ENCODE measurements around the gene NXPH1.
"Not testable (repeated sequence)": the region's sequence is repeated elsewhere in the genome, so short reads cannot be mapped to it uniquely, and the experiment has no call there.

The NXPH1 gene

DNA sequence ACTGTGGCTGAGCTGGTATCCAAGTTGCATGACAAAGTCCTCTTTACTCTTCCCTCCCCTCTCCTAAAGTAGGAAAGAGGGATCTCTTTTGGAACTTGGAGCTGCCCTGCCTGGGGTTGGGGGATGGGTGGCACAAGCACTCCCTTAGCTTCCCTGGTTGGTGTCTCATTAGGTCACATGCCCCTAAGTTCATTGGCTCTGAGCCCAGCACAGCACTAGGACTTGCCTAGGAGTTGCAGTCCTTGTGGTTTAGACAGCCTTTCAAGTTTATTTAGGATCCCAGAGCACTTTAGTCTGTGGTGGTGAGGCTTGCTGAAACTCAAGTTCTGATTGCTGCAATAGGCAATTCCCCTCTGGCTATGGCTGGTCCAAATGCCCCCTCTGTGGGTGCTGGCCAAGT is 281.4 kb downstream of the NXPH1 start:
- DNase-seq (ENCODE audit: low read depth in 2 of 2): no peak

DNA sequence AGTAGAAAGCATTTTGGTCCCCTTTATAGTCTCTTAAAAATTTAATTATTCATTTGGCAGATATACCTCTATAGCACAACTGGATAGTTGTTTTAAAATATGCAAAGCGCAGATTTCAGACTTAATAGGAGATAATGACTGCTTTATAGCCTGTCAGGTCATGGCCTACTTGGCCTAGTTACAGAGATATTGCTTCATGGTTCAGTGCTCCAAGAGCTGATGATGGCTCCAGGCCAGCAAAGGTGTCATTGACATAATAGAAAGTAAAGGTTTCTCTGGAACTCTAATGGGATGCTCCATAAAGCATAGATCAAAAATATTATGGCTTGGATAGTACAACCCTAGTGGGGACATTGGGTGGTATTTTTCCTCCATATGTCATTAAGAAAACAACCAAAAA is 285.7 kb downstream of the NXPH1 start:
- DNase-seq (ENCODE audit: low read depth in 2 of 2): no peak

DNA sequence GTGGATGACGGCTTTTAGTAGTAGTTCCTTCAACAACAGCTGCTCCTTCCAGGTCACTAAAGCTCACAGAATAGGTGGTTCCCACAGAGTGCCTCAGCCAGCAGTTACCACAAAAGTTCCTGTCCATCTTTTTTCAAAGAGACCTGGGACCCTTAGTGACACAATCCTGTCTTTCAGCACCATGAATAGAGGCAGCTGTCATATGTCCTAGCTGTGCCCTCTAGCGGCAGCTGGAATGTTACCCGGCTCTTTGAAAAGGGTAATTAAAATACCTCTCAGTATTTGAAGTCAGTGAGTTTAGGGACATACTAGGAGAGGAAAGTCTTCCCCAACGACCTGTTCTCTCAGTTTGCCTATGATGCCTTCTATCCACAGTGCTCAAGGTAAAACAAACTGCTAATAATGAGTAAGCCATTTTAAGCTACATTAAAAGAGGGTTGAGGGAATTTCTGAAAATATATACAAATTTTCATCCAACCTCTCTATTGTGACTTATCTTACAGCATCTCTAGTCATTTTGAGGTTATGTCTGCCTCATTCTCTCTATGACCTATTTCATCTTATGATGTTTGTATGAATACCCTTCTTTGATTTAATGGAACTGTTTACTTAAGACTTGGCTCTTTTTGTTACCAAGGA is 290.8 kb downstream of the NXPH1 start:
- DNase-seq (ENCODE audit: low read depth in 2 of 2): no peak

DNA sequence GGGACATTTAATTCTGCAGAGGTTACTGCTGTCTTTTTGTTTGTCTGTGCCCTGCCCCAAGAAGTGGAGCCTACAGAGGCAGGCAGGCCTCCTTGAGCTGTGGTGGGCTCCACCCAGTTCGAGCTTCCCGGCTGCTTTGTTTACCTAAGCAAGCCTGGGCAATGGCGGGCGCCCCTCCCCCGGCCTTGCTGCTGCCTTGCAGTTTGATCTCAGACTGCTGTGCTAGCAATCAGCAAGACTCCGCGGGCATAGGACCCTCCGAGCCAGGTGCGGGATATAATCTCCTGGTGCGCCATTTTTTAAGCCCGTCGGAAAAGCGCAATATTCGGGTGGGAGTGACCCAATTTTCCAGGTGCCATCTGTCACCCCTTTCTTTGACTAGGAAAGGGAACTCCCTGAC is 298.3 kb downstream of the NXPH1 start:
- DNase-seq (ENCODE audit: low read depth in 2 of 2): not testable (repeated sequence)

DNA sequence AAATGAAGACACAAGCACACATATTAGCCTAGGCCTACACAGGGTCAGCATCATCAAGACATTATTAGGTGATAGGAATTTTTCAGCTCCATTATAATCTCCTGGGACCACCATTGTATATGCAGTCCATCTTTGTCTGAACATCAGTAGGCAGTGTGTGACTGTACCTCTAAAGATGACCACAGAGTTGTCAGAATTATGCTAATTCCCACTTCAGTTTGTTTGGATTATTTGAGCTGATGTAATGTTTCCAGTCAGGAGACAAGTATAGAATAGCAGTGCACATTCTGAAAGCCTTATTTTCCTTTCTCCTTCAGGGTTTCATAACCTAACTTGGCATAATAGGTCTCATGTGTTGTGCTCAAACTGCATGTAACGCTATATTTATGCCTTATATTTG is 306.4 kb downstream of the NXPH1 start:
- no peak for DNase-seq (ENCODE audit: low read depth in 2 of 2)

DNA sequence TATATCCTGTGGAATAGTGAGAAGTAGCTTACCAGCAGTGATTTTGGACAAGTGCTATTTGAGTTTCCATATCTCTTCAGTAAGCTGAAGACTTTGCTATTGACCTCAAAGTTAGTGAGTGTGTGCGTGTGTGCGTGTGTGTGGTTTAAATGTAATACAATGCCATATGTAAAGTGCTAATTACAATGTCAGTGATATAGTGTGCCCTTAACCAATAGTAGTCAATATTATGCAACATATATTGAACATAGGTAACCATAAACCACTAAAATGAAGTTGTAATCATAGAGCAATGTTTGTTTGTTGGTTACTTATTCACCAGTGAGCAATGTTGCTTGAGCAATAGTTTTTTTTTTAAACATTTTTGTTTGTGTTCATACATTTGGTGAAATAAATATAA is 309.4 kb downstream of the NXPH1 start:
- no peak for DNase-seq (ENCODE audit: low read depth in 2 of 2)

DNA sequence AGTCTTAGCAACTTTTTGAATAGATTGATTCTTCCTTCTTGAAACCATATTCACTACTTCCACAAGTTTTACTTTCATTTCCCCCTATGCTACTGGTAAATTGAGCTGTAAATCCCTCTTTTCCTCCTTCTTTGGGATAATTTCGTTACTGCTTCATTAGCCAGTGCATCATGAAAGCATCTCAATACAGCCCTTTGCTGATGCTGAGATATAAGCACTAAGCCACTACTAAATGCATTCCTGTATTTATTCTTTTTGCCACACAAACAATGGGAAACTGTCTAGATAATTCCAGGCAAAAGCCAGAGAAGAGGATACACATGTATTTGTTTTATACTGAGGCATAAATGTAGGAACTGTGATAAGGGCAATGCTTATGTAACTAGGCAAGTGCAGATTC is 313.9 kb downstream of the NXPH1 start:
- DNase-seq (ENCODE audit: low read depth in 2 of 2): no peak

DNA sequence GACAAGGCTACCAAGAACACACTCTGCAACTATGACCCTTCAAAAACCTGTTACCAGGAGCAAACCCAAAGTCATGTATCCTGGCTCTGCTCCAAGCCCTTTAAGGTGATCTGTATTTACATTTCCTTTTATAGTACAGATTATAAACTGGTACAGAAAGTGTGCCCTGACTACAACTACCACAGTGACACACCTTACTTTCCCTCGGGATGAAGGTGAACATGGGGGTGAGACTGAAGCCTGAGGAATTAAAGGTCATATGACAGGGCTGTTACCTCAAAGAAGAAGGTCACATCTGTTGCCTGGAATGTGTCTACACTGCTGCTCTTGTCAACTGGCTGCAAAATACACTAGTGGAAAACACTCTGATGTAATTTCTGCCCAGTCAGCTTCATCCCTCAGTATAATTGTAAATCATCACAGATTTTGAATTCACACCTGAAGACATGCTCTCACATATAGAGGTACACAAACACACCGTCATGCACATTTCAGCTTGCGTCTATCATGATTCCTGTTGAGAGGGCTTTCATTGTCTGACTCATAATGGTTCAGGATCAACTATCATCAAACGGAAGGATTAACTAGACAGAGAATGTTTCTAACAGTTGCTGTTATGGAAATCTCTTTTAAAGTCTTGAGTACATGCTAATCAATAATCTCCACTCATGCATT is 318.3 kb downstream of the NXPH1 start:
- no peak for DNase-seq (ENCODE audit: low read depth in 2 of 2)

DNA sequence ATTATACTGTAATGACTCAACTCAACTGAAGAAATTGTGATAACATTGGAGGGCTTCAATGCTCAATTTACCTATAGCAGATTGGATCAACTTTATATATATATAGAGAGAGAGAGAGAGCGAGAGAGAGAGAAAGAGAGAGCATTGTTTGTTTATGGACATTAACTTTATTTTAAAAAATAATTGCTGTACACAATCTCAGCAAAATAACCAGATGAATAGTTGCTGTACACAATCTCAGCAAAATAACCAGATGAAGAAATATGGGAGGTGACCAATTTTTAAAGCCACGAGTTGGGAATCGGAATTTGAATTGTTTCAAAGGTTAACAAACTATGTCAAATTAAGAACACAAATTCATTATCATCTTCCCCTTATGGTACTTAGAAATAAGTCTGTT is 319.9 kb downstream of the NXPH1 start:
- no peak for DNase-seq (ENCODE audit: low read depth in 2 of 2)

DNA sequence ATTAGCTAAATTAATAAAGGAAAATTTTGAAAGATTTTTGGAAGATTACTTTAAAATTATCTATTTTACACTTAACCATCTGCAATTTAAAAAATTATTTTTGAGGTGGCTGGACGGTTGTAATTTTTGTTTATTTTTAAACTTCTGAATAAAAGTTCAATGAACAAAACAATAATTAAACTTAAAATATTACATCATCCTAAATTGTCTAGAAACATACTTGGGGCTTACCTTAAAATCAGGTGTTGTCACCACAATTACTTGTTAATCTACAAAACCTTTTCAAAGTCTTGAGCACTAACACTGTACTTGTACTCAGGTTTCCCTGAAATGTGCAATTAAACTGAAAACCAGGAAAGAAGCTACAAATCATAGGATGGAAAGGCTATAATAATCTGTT is 328.3 kb downstream of the NXPH1 start:
- no peak for DNase-seq (ENCODE audit: low read depth in 2 of 2)

DNA sequence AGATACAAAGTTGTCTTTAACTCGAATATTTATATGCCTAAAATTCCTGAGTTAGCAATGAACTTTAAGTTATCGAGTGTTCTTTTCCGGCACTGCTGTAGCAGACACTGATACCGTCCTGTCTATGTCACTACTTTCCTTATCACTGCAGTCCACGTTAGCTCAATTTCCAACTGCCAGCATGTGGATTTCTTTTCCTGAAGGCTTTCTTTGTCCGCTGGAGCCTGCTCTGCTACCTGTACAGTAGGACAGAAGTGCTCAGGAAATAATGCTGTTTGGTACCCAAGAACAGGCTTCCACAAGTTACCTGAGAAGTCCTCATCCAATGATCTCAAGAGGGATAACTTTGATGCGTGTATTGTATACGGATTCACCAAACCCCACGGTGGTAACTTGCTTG is 329.4 kb downstream of the NXPH1 start:
- no peak for DNase-seq (ENCODE audit: low read depth in 2 of 2)

DNA sequence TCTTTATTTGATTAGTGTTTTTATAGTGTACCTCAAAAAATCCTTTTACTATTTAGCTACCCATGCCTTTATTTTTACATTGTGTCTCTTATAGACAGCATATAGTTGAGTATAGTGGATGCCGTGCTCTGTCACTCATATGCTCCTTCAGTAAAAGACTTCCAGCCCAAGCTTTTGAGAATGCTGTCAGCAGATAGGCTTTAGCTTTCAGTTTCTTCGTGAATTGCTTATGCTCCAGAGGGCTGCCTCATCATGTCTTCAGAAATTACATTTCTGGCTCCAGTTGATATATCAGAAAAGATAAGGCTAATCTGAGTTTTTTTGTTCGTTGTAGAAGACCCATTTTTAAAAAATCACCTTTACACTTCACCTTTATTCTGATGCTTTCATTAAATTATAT is 332.0 kb downstream of the NXPH1 start:
- DNase-seq (ENCODE audit: low read depth in 2 of 2): no peak

DNA sequence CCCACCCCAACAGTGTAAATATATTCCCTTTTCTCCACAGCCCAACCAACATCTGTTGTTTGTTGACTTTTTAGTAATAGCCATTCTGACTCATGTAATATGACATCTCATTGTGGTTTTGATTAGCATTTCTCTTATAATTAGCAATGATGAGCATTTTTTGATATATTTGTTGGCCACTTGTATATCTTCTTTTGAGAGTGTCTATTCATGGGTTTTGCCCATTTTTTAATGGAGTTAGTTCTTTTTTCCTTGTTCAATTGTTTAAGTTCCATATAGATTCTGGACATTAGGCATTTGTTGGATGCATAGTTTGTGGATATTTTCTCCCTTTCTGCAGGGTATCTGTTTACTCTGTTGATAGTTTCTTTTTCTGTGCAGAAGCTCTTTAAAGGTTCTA is 340.1 kb downstream of the NXPH1 start:
- no peak for DNase-seq (ENCODE audit: low read depth in 2 of 2)

DNA sequence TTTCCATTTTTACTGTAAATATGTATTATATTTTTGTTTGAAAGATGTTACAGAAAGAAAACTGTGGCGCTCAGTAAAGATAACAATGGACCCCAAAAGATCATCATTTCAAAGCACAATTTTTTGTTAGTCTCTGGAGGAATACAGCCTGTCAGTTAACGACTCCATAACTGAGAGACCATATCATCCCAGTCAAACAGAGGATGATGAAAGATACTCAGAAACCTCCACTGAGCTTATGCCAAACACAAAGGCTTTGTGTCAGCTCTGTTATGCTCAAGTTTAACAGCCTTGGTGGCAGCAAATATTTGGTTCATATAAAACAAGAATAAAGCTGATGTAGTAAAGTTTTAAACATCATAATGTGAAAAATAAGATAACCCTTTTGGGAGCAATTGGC is 345.1 kb downstream of the NXPH1 start:
- no peak for DNase-seq (ENCODE audit: low read depth in 2 of 2)

DNA sequence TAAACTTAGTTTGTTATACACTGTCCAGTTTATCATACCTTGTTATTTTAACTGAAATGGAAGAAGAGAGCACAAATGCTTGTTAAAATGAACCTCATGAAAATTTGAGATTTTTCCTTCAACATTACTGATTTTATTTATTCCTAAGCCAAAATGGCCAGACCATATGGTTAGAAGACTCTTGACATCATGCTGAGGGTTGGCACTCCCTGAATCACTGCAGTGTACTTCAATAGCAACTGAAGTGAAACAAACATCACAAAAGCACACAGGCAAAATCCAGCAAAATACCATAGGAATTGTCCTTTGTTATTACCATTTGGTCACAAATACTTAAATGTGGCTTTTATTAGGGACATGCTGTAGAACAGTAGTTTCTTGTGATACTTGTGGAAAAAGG is 347.8 kb downstream of the NXPH1 start:
- DNase-seq (ENCODE audit: low read depth in 2 of 2): no peak

DNA sequence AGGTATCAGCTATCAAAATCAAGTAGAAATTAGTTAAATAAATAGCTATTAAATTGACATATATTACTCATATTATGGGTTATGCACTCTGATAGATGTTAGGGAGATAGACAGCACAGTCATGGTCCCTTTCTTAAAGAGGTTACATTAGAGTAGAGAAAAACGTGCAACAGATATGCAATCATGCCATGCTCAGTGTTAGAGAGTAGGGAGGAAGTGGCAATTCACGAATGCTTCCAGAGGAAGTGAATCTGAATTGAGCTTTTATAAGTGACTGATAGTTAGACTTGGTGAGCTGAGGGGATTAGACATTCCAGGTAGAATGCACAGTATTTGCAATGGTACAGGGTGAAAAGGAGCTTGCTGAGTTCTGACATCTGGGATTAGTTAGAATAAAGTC is 349.8 kb downstream of the NXPH1 start:
- DNase-seq (ENCODE audit: low read depth in 2 of 2): no peak

DNA sequence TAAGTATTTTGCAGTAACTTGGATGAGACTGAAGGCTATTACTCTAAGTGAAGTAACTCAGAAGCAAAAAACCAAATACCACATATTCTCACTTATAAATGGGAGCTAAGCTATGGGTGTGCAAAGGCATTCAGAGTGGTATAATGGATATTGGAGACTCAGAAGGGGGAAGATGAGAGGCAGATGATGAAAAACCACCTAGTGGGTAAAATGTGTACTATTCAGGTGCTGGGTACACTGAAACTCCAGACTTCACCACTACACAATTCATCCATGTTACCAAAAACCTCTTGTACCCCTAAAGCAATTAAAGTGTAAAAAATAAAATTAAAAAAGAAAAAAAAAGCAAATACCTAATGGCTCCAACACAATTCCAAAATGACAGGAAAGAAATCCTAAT is 351.7 kb downstream of the NXPH1 start:
- DNase-seq (ENCODE audit: low read depth in 2 of 2): no peak

DNA sequence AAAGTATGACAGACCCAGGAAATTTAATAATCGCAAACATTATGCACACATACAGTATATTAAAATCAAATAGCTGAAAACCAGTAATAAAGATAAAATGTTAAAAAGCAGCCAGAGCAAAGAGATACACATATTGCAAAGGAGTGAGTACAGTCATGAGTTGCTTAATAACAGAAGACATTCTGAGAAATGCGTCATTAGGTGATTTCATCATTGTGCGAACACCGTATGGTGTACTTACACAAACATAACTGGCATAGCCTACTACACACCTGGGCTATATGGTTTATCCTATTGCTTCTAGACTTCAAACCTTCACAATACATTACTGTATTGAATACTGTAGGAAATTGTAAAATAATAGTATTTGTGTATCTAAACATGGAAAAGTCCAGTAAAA is 367.6 kb downstream of the NXPH1 start:
- no peak for DNase-seq (ENCODE audit: low read depth in 2 of 2)

Data from stimulated activated CD8-positive, alpha-beta memory T cell treated with anti-CD3 and anti-CD28 coated beads, Interleukin-15, amount 100 ng/mL, for 4 hours (primary cell).